GM20000 (cell line): ENCODE measurements around the gene EIF3K.

Experiments used
- DNase-seq: peaks from one replicate; pipeline ENCODE4 v3.0.0; 2012; ENCODE audit warnings: low spot score
- TF ChIP-seq, protein P1 (sequence below): IDR thresholded peaks from 2 replicates; pipeline ENCODE4 v1.5.1; 2012; ENCODE audit warnings: mild to moderate bottlenecking, control low read depth; ENCODE audit errors: extremely low read depth, missing control alignments

The EIF3K gene

GRCh38 chr19:38655148-38655824 lies 36.3 kb downstream of the EIF3K start:
- peak; percentile 56 for DNase-seq
- TF ChIP-seq, protein P1, sequence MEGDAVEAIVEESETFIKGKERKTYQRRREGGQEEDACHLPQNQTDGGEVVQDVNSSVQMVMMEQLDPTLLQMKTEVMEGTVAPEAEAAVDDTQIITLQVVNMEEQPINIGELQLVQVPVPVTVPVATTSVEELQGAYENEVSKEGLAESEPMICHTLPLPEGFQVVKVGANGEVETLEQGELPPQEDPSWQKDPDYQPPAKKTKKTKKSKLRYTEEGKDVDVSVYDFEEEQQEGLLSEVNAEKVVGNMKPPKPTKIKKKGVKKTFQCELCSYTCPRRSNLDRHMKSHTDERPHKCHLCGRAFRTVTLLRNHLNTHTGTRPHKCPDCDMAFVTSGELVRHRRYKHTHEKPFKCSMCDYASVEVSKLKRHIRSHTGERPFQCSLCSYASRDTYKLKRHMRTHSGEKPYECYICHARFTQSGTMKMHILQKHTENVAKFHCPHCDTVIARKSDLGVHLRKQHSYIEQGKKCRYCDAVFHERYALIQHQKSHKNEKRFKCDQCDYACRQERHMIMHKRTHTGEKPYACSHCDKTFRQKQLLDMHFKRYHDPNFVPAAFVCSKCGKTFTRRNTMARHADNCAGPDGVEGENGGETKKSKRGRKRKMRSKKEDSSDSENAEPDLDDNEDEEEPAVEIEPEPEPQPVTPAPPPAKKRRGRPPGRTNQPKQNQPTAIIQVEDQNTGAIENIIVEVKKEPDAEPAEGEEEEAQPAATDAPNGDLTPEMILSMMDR: no peak

GRCh38 chr19:38656171-38656981 lies 37.4 kb downstream of the EIF3K start:
- no peak for DNase-seq
- TF ChIP-seq, protein P1: no peak

GRCh38 chr19:38657633-38658222 lies 38.7 kb downstream of the EIF3K start:
- TF ChIP-seq, protein P1: no peak
- DNase-seq: no peak

DNA sequence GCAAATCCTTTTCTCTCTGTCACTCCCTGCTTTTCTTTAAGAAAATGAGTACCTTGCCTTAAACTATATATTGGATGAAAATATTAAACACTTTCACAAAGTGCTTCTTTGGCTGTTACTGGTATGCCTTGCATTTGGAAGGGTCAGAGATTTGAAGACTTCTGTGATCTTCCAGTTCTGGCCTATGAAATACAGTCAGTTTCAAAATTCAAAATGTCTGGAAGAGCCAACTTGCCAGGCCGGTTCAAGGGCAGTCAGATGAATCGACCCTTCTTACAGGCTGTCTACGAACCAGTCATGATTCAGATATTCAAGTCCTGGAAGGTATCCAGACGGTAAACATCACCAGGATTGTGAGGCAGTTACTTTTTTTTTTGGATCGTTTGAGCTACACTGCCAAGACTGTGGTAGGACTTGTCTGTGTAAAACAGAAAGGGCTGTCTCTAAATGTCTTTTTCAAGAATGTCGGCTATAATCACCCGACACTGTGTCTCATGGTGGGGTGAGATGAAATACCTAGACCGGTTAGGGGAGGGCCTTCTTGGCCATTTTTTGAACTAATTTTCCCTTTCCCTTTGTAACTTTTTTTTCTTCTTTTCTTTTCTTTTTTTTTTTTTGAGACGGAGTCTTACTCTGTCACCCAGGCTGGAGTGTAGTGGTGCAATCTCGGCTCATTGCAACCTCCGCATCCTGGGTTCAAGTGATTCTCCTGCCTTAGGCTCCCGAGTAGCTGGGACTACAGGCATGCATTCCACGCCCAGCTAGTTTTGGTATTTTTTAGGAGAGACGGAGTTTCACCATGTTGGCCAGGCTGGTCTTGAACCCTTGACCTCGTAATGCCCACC lies 39.7 kb downstream of the EIF3K start:
- TF ChIP-seq, protein P1: no peak

DNA sequence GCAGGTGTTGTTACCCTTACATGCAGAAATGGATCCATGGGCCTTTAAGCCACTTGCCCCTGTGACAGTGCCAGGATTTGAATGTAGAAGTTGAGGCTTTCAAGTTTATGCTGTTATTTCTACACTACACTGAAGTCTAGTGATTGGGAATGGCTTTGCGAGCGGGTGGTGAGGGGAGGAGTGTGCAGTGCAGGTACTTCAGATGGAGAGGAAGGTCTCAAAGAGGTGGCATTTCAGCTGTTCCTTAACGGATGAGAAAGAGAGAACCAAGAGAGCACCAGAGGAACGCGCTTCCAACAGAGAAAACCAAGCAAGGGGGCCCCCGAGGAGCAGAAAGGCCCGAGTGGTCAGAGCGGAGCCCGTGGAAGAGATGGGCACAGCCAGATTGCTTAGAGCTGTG lies 41.7 kb downstream of the EIF3K start:
- DNase-seq: no peak
- TF ChIP-seq, protein P1: no peak

More for the DNA sequence above, 39.7 kb downstream of the EIF3K start:
- no peak for DNase-seq

DNA sequence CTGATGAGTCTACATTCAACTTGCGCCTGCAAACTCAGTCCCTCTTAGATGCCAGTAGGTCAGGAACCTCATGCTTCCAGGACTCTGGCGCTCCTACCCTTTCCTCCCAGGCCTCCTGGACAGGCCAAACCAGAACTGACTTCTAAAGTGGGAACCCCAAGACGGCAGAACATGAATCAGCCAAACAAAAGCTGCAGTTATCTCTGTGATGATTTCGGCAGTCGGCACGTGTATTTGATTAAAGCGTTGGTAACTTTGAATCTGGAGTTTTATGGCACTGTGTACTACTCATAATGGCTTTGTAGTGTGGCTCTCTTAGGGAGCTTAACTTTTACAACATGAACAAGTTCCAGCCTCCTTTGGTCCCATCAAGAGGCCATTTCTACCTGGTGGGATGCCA lies 42.1 kb downstream of the EIF3K start:
- DNase-seq: no peak
- TF ChIP-seq, protein P1: no peak
